HFFc6 (cell line): ENCODE data around the gene HNRNPA2B1. TPM values are rescaled to one million over a fixed set of nuclear protein-coding genes. Genes with fewer than 3 reads are reported as not detected.

Experiments used
- DNase-seq: peaks from one replicate; pipeline ENCODE4 v3.0.0-alpha.2; 2018
- H3K27ac Mint-ChIP-seq: 2 replicates; pipeline ENCODE4 v1.8.0; 2020; ENCODE audit warnings: mild to moderate bottlenecking, mixed read lengths
- H3K27me3 Mint-ChIP-seq: 2 replicates; pipeline ENCODE4 v1.8.0; 2021; ENCODE audit warnings: mild to moderate bottlenecking, moderate library complexity, mixed read lengths; ENCODE audit not compliant: insufficient read depth
- H3K36me3 Mint-ChIP-seq: 2 replicates; pipeline ENCODE4 v1.8.0; 2021; ENCODE audit warnings: low read depth, mixed read lengths
- H3K4me1 Mint-ChIP-seq: 2 replicates; pipeline ENCODE4 v1.8.0; 2020; ENCODE audit warnings: low read depth, mixed read lengths
- H3K4me3 Mint-ChIP-seq: 2 replicates; pipeline ENCODE4 v1.8.0; 2020; ENCODE audit warnings: mild to moderate bottlenecking, moderate library complexity, mixed read lengths
- H3K9me3 Mint-ChIP-seq: 2 replicates; pipeline ENCODE4 v1.8.0; 2020; ENCODE audit warnings: mild to moderate bottlenecking, mixed read lengths
- total RNA-seq, 6 experiments: library from RNA; stranded (reverse); fragmentation: NEBNext Ultra II Directional; extraction: Animal tissue kit (Norgen Biotek cat#: 25700); gene quantifications; 2 replicates in 1 of 6; 3 replicates in 5 of 6; pipeline ENCODE4 v1.2.3, GENCODE V29; 2021
- TF ChIP-seq, protein P1 (sequence below): fragments of 200-600 bp; sonication (generic); IDR thresholded peaks from 2 replicates; pipeline ENCODE4 v1.5.0; 2021; ENCODE audit warnings: antibody characterized with exemption, mild to moderate bottlenecking

HNRNPA2B1 gene
- total RNA-seq, 6 experiments from 2014 or later, result 403 to 643 (median 565) TPM

DNA sequence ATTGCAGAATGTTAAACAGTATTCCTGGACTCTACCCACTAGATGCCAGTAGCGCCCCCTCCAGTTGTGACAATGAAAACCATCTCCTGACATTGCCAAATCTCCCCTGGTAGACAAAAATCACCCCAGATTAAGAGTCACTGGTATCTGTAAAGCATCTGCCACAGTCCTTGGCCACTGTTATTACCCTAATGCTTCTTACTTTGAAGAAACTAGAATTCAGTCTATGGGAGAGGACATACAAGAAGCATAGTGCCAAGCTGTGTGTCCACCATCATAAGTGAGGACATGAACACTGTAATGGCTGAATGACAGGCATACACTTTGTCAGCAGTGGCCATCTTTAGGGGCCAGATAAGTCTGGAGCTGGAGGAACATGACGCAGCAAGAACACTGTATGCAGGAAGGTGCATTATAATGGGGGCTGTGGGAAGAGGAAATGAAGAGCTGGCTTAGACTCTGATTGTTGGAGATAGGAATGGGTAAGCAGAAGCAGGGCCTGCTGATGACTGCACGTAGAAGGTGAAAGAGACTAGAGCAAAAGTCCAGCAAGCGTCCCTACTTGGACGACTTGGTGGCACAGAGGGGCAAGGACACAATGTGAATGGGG, 33.5 kb upstream of the HNRNPA2B1 start:
- Mint-ChIP-seq H3K36me3 (no peaks in the 10 kb centered on the region), H3K9me3 (no peaks in the 10 kb centered on the region), H3K4me3 (no peak overlapping the region), H3K27me3 (peaks cover 13% of the 10 kb centered on the region), H3K4me1 (no peaks in the 10 kb centered on the region), H3K27ac (no peak overlapping the region)
- DNase-seq, result no peak
- TF ChIP-seq, protein P1, sequence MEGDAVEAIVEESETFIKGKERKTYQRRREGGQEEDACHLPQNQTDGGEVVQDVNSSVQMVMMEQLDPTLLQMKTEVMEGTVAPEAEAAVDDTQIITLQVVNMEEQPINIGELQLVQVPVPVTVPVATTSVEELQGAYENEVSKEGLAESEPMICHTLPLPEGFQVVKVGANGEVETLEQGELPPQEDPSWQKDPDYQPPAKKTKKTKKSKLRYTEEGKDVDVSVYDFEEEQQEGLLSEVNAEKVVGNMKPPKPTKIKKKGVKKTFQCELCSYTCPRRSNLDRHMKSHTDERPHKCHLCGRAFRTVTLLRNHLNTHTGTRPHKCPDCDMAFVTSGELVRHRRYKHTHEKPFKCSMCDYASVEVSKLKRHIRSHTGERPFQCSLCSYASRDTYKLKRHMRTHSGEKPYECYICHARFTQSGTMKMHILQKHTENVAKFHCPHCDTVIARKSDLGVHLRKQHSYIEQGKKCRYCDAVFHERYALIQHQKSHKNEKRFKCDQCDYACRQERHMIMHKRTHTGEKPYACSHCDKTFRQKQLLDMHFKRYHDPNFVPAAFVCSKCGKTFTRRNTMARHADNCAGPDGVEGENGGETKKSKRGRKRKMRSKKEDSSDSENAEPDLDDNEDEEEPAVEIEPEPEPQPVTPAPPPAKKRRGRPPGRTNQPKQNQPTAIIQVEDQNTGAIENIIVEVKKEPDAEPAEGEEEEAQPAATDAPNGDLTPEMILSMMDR, result no peak

DNA sequence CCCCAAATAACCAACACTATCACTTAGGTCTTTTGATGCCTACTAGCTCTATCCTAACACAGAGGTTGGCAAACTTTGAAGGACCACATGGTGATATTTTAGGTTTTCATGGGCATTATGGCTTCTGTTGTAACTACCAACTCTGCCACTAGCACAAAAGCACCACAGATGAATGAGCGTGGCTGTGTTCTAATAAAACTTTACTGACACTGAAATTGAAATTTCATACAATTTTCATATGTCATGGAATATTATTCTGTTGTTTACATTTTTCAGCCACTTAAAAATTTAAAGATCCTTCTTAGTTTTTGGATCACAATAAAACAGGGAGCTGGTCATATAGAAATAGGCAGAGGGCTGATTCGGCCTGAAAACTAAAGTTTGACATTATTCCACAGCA, 27.4 kb upstream of the HNRNPA2B1 start:
- Mint-ChIP-seq H3K4me3 (no peak overlapping the region), H3K4me1 (no peaks in the 10 kb centered on the region), H3K36me3 (no peaks in the 10 kb centered on the region), H3K9me3 (no peaks in the 10 kb centered on the region), H3K27ac (no peak overlapping the region), H3K27me3 (peaks cover 22% of the 10 kb centered on the region)
- TF ChIP-seq, protein P1, result no peak
- no peak for DNase-seq

DNA sequence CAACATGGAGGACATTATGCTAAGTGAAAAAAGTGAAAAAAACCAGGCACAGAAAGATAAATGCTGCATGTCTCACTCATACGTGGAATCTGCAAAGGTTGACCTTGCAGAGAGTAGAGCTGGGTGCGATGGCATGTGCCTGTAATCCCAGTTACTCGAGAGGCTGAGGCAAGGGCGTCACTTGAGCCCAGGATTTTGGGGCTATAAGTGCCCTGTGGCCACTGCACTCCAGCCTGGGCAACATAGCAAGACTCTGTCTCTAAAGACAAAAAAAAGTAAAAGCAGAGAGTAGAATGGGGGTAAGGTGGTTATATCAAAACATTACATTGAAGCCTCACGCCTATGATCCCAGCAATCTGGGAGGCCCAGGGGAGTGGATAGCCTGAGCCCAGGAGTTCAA, 23.8 kb upstream of the HNRNPA2B1 start:
- no peaks in the 10 kb centered on the region for H3K36me3 Mint-ChIP-seq
- no peak overlapping the region for H3K4me3 Mint-ChIP-seq
- DNase-seq, result no peak
- no peak overlapping the region for H3K27ac Mint-ChIP-seq
- H3K4me1 Mint-ChIP-seq, result no peaks in the 10 kb centered on the region
- H3K9me3 Mint-ChIP-seq, result no peaks in the 10 kb centered on the region
- peaks cover 14% of the 10 kb centered on the region for H3K27me3 Mint-ChIP-seq
- TF ChIP-seq, protein P1, result no peak

DNA sequence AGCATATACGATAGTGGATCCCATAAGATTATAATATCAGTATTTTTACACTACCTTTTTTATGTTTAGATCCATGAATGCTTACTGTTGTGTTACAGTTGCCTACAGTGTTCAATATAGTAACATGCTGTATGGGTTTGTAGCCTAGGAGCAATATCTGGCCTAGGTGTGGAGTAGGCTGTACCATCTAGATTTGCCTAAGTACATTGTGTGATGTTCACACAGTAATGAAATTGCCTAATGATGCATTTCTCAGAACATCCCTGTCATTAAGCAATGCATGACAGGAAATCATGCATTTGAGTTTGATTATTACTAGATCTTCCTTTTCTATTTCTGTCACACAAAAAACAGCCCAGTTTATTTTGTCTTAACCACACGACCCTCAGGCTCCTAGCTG, 15.5 kb upstream of the HNRNPA2B1 start:
- Mint-ChIP-seq H3K36me3 (peaks cover 14% of the 10 kb centered on the region), H3K27ac (no peak overlapping the region), H3K27me3 (no peaks in the 10 kb centered on the region; the same call in 1 of the 2 replicates), H3K9me3 (no peaks in the 10 kb centered on the region), H3K4me1 (no peaks in the 10 kb centered on the region), H3K4me3 (no peak overlapping the region)
- no peak for DNase-seq
- TF ChIP-seq, protein P1, result no peak

DNA sequence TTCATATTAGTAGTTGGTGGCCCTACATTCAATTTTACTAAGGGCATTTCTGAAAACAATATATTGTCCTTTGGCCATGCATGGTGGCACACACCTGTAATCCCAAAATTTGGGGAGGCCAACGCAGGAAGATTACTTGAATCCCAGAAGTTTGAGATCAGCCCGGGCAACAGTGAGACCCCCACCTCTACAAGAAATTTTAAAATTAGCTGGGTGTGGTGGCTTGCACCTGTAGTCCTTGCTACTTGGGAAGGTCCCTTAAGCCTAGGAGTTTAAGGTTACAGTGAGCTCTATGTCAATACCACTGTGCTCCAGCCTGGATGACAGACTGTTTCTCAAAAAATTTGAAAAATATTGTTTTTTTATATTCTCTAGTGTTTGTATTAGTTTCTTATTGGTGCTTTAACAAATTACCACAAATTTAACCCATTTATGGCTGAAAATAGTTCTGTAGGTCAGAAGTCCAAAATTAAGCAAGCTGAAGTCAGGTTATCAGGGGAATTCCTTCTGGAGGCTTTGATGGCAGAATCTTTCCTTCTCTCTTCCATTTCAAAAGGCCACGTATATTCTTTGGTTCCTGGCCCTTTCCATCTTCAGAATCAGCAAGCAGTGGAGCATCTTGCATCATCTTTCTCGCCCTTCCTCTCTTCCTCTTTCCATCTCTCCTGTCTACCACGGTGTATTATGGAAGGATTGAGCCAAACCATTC, 13.4 kb upstream of the HNRNPA2B1 start:
- Mint-ChIP-seq H3K36me3 (peaks cover 26% of the 10 kb centered on the region), H3K27ac (no peak overlapping the region), H3K4me3 (no peak overlapping the region), H3K27me3 (no peaks in the 10 kb centered on the region; the same call in 1 of the 2 replicates), H3K9me3 (no peaks in the 10 kb centered on the region), H3K4me1 (no peaks in the 10 kb centered on the region)
- TF ChIP-seq, protein P1, result no peak
- no peak for DNase-seq
